MM.1S (cell line): ENCODE measurements around the gene RASSF3.

Experiments used
- DNase-seq: peaks from one replicate; pipeline ENCODE4 v3.0.0-alpha.2; 2015
- H2AFZ ChIP-seq: fragments of 300-600 bp; sonication (generic); 2 replicates; pipeline ENCODE4 v1.6.0; 2016; ENCODE audit warnings: antibody characterized with exemption, low read length
- H3F3A ChIP-seq: fragments of 300-600 bp; sonication (generic); 2 replicates; pipeline ENCODE4 v1.6.1; 2016; ENCODE audit warnings: mild to moderate bottlenecking, antibody characterized with exemption, low read length, moderate library complexity, mixed read lengths; ENCODE audit not compliant: insufficient read depth
- H3K27ac ChIP-seq: fragments of 300-600 bp; sonication (generic); 2 replicates; pipeline ENCODE4 v1.5.1; 2016; ENCODE audit warnings: mild to moderate bottlenecking, low read length
- H3K27me3 ChIP-seq: fragments of 300-600 bp; sonication (generic); replicated peaks from 2 replicates; pipeline ENCODE4 v1.6.0; 2016; ENCODE audit warnings: low read length; ENCODE audit not compliant: insufficient read depth
- H3K36me3 ChIP-seq: fragments of 300-600 bp; sonication (generic); replicated peaks from 2 replicates; pipeline ENCODE4 v1.6.1; 2016; ENCODE audit warnings: mild to moderate bottlenecking, low read length, mixed read lengths; ENCODE audit not compliant: insufficient read depth
- H3K4me1 ChIP-seq: fragments of 300-600 bp; sonication (generic); 2 replicates; pipeline ENCODE4 v1.6.1; 2016; ENCODE audit warnings: low read length, mixed read lengths
- H3K4me2 ChIP-seq: fragments of 300-600 bp; sonication (generic); 2 replicates; pipeline ENCODE4 v1.6.0; 2016; ENCODE audit warnings: low read depth, low read length
- H3K4me3 ChIP-seq: fragments of 300-600 bp; sonication (generic); 2 replicates; pipeline ENCODE4 v1.5.1; 2016; ENCODE audit warnings: low read length, mixed read lengths
- H3K79me2 ChIP-seq: fragments of 300-600 bp; sonication (generic); 2 replicates; pipeline ENCODE4 v1.6.1; 2016; ENCODE audit warnings: mixed run types, low read length, mixed read lengths
- H3K9ac ChIP-seq: fragments of 300-600 bp; sonication (generic); 2 replicates; pipeline ENCODE4 v1.6.1; 2016; ENCODE audit warnings: low read length, mixed read lengths
- H3K9me2 ChIP-seq: fragments of 300-600 bp; sonication (generic); replicated peaks from 2 replicates; pipeline ENCODE4 v1.6.1; 2016; ENCODE audit warnings: mild to moderate bottlenecking, low read length, mixed read lengths; ENCODE audit not compliant: insufficient read depth
- H3K9me3 ChIP-seq: fragments of 300-600 bp; sonication (generic); replicated peaks from 2 replicates; pipeline ENCODE4 v1.6.1; 2016; ENCODE audit warnings: mild to moderate bottlenecking, low read length, mixed read lengths; ENCODE audit not compliant: insufficient read depth
- H4K20me1 ChIP-seq: fragments of 300-600 bp; sonication (generic); 2 replicates; pipeline ENCODE4 v1.6.1; 2016; ENCODE audit warnings: mild to moderate bottlenecking, low read length, moderate library complexity, mixed read lengths; ENCODE audit not compliant: insufficient read depth
- CTCF ChIP-seq: fragments of 300-600 bp; sonication (generic); IDR thresholded peaks from 2 replicates; pipeline ENCODE4 v1.5.1; 2016; ENCODE audit warnings: antibody characterized with exemption, low read length, mixed read lengths
- EZH2 ChIP-seq: fragments of 300-600 bp; sonication (generic); optimal IDR thresholded peaks from 2 replicates; pipeline ENCODE3; 2017; ENCODE audit warnings: low read depth, mild to moderate bottlenecking, antibody characterized with exemption, low read length, mixed read lengths
- EZH2phosphoT487 ChIP-seq: fragments of 300-600 bp; sonication (generic); IDR thresholded peaks from 2 replicates; pipeline ENCODE4 v1.6.1; 2018; ENCODE audit warnings: antibody characterized with exemption, low read length

Gene RASSF3

GRCh38 chr12:64695550-64695949, 85.3 kb downstream of the RASSF3 start:
- Histone ChIP-seq H3F3A (no peaks in the 10 kb centered on the region), H3K79me2 (no peaks in the 10 kb centered on the region), H3K4me3 (no peak overlapping the region), H3K27me3 (no peaks in the 10 kb centered on the region), H3K4me1 (peaks cover 5% of the 10 kb centered on the region; the same call in 1 of the 2 replicates), H2AFZ (no peak overlapping the region), H3K4me2 (no peak overlapping the region), H3K36me3 (no peaks in the 10 kb centered on the region), H3K27ac (no peak overlapping the region), H3K9ac (no peak overlapping the region), H4K20me1 (no peaks in the 10 kb centered on the region), H3K9me2 (no peaks in the 10 kb centered on the region), H3K9me3 (no peaks in the 10 kb centered on the region)
- DNase-seq = no peak
- TF ChIP-seq EZH2phosphoT487 (no peak), EZH2 (no peak), CTCF (no peak)

DNA sequence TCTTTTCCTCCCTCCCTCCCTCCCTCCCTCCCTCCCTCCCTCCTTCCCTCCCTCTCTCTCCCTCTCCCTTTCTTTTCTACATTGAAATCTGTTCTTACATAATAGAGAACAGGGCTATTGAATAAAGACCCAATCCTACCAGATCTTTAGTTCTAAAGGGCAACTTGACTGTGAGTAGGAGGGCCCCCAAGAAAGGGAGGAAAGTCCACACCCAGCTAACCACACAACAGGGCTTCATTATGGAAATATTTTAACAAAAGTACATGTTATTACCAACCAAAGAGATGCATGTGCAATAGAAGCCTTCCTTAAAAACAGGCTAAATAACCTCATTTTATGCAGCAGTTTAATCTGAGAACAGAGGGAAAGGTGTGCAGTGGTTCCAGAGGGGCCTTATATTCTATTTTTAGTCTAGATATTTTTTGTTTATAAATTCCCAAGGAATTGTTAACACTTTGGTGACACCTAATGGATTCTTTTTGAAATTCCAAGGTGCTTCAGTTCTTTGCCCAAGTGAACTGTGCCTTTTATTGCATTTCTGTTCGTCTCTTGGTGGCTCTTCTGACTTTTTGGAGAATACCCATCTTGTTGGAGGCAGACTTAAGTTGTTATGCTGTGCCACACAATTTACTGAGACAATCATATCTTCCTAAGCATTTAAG, 85.9 kb downstream of the RASSF3 start:
- TF ChIP-seq EZH2 (no peak), CTCF (no peak), EZH2phosphoT487 (no peak)
- Histone ChIP-seq H3K9me2 (no peaks in the 10 kb centered on the region), H3K9ac (no peak overlapping the region), H3K4me2 (no peak overlapping the region), H3K36me3 (no peaks in the 10 kb centered on the region), H3K4me1 (peaks cover 12% of the 10 kb centered on the region; the same call in 1 of the 2 replicates), H3K79me2 (no peaks in the 10 kb centered on the region), H3K27ac (no peak overlapping the region), H3F3A (no peaks in the 10 kb centered on the region), H3K9me3 (no peaks in the 10 kb centered on the region), H3K27me3 (no peaks in the 10 kb centered on the region), H3K4me3 (no peak overlapping the region), H4K20me1 (no peaks in the 10 kb centered on the region), H2AFZ (no peak overlapping the region)
- DNase-seq = no peak

DNA sequence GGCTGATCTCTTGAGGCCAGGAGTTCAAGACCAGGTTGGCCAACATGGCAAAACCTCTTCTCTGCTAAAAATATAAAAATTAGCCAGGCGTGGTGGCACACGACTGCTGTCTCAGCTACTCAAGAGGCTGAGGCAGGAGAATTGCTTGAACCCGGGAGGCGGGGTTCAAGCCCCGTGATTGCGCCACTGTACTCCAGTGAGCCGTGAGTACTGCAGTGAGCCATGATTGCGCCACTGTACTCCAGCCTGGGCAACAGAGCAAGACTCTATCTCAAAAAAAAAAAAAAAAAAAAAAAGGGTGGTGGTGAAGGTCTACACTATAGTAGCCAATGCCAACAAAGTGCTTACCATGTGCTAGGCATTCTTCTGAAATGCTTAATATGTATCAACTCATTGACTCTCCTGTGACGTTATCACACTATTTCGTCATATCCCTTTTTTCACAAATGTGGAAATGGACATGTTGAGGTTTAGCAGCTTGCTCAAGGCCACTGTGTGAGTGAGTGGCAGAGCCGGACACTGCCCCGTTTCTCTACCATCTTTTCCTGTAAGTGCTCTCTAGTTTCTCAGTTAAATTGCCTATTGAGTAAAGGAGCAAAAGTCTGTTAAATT, 89.3 kb downstream of the RASSF3 start:
- DNase-seq = no peak
- Histone ChIP-seq H3K9me2 (no peaks in the 10 kb centered on the region), H3K4me2 (no peak overlapping the region), H3K27ac (no peak overlapping the region), H3K36me3 (no peaks in the 10 kb centered on the region), H3K79me2 (no peaks in the 10 kb centered on the region), H3K4me3 (no peak overlapping the region), H3K9me3 (no peaks in the 10 kb centered on the region), H3K27me3 (no peaks in the 10 kb centered on the region), H3K9ac (no peak overlapping the region), H2AFZ (no peak overlapping the region), H3K4me1 (peaks cover 12% of the 10 kb centered on the region; the same call in 1 of the 2 replicates), H4K20me1 (no peaks in the 10 kb centered on the region), H3F3A (no peaks in the 10 kb centered on the region; the same call in 1 of the 2 replicates)
- TF ChIP-seq EZH2phosphoT487 = no peak
- TF ChIP-seq EZH2 = no peak
- no peak for TF ChIP-seq CTCF
